Duodenal mucosa (tissue), 2 donors: ENCODE results near the gene TRMT1.

ENCODE experiments used
- H3K27ac ChIP-seq: one replicate; pipeline ENCODE4 v1.7.0; 2013; ENCODE audit warnings: low read depth, low read length
- H3K27me3 ChIP-seq, 2 donors: one replicate each; pipeline ENCODE4 v1.7.0; 2013; ENCODE audit warnings: low read length in 2 of 2, control low read depth in 1 of 2; ENCODE audit not compliant: insufficient read depth in 2 of 2, control insufficient read depth in 1 of 2
- H3K36me3 ChIP-seq, 2 donors: one replicate each; pipeline ENCODE4 v1.7.0; 2013; ENCODE audit warnings: low read length in 2 of 2, control low read depth in 1 of 2; ENCODE audit not compliant: insufficient read depth in 2 of 2, control insufficient read depth in 1 of 2
- H3K4me1 ChIP-seq, 2 donors: one replicate each; pipeline ENCODE4 v1.7.0; 2013; ENCODE audit warnings: low read length in 2 of 2, control low read depth in 1 of 2; ENCODE audit not compliant: insufficient read depth in 2 of 2, control insufficient read depth in 1 of 2
- H3K4me3 ChIP-seq, 2 donors: one replicate each; pipeline ENCODE4 v1.7.0; 2013; ENCODE audit warnings: low read length in 2 of 2, low read depth in 1 of 2
- H3K9ac ChIP-seq, 2 donors: one replicate each; pipeline ENCODE4 v1.7.0; 2013; ENCODE audit warnings: low read length in 2 of 2, low read depth in 1 of 2
- H3K9me3 ChIP-seq, 2 donors: one replicate each; pipeline ENCODE4 v1.7.0; 2013; ENCODE audit warnings: low read length in 2 of 2, control low read depth in 1 of 2; ENCODE audit not compliant: control insufficient read depth in 1 of 2

The TRMT1 gene

GRCh38 chr19:13097033-13097462 lies 19.5 kb downstream of the TRMT1 start:
- Histone ChIP-seq H3K9me3 (no peaks in the 10 kb centered on the region), H3K27me3 (peaks cover 0 to 4% of the 10 kb centered on the region in 2 donors), H3K4me3 (no peak overlapping the region), H3K9ac (no peak overlapping the region), H3K4me1 (peaks cover 28 to 41% of the 10 kb centered on the region in 2 donors), H3K27ac (no peak overlapping the region), H3K36me3 (no peaks in the 10 kb centered on the region)

- no peaks in the 10 kb centered on the region for H3K9me3 ChIP-seq
- H3K4me1 ChIP-seq, result peaks cover 25 to 33% of the 10 kb centered on the region in 2 donors
- H3K36me3 ChIP-seq, result no peaks in the 10 kb centered on the region
- H3K4me3 ChIP-seq, result peak overlapping the region in 1 of 2 donors; percentile 22
- peaks cover 0 to 4% of the 10 kb centered on the region in 2 donors for H3K27me3 ChIP-seq
- no peak overlapping the region for H3K27ac ChIP-seq
- H3K9ac ChIP-seq, result no peak overlapping the region
These were observed 20.3 kb downstream of the TRMT1 start for GRCh38 chr19:13095934-13096927.

- H3K4me3 ChIP-seq, result no peak overlapping the region
- H3K27me3 ChIP-seq, result peaks cover 0 to 4% of the 10 kb centered on the region in 2 donors
- no peaks in the 10 kb centered on the region for H3K36me3 ChIP-seq
- peaks cover 25 to 32% of the 10 kb centered on the region in 2 donors for H3K4me1 ChIP-seq
- H3K9me3 ChIP-seq, result no peaks in the 10 kb centered on the region
- H3K27ac ChIP-seq, result no peak overlapping the region
- no peak overlapping the region for H3K9ac ChIP-seq
These were observed 21.2 kb downstream of the TRMT1 start for GRCh38 chr19:13095393-13095784.

GRCh38 chr19:13094771-13095392 lies 21.7 kb downstream of the TRMT1 start:
- no peak overlapping the region for H3K27ac ChIP-seq
- no peak overlapping the region for H3K4me3 ChIP-seq
- H3K27me3 ChIP-seq, result peaks cover 0 to 4% of the 10 kb centered on the region in 2 donors
- no peaks in the 10 kb centered on the region for H3K36me3 ChIP-seq
- H3K9me3 ChIP-seq, result no peaks in the 10 kb centered on the region
- H3K4me1 ChIP-seq, result peaks cover 25 to 27% of the 10 kb centered on the region in 2 donors
- H3K9ac ChIP-seq, result no peak overlapping the region

GRCh38 chr19:13094106-13094504 lies 22.4 kb downstream of the TRMT1 start:
- H3K9ac ChIP-seq, result peak overlapping the region in 1 of 2 donors; percentile 17
- no peaks in the 10 kb centered on the region for H3K36me3 ChIP-seq
- no peaks in the 10 kb centered on the region for H3K9me3 ChIP-seq
- no peak overlapping the region for H3K27ac ChIP-seq
- peaks cover 20 to 21% of the 10 kb centered on the region in 2 donors for H3K4me1 ChIP-seq
- H3K4me3 ChIP-seq, result no peak overlapping the region
- H3K27me3 ChIP-seq, result peaks cover 0 to 4% of the 10 kb centered on the region in 2 donors

GRCh38 chr19:13093407-13094105 lies 23.0 kb downstream of the TRMT1 start:
- H3K9ac ChIP-seq, result peak overlapping the region in 1 of 2 donors; percentile 17
- H3K4me1 ChIP-seq, result peaks cover 16 to 17% of the 10 kb centered on the region in 2 donors
- H3K36me3 ChIP-seq, result no peaks in the 10 kb centered on the region
- peaks cover 0 to 4% of the 10 kb centered on the region in 2 donors for H3K27me3 ChIP-seq
- H3K9me3 ChIP-seq, result no peaks in the 10 kb centered on the region
- H3K27ac ChIP-seq, result no peak overlapping the region
- no peak overlapping the region for H3K4me3 ChIP-seq

- peaks cover 16 to 17% of the 10 kb centered on the region in 2 donors for H3K4me1 ChIP-seq
- H3K9ac ChIP-seq, result no peak overlapping the region
- no peak overlapping the region for H3K4me3 ChIP-seq
- H3K36me3 ChIP-seq, result no peaks in the 10 kb centered on the region
- no peak overlapping the region for H3K27ac ChIP-seq
- H3K27me3 ChIP-seq, result peaks cover 0 to 4% of the 10 kb centered on the region in 2 donors
- no peaks in the 10 kb centered on the region for H3K9me3 ChIP-seq
These were observed 23.8 kb downstream of the TRMT1 start for GRCh38 chr19:13092606-13093235.

GRCh38 chr19:13092158-13092543 lies 24.4 kb downstream of the TRMT1 start:
- Histone ChIP-seq H3K9ac (no peak overlapping the region), H3K4me3 (no peak overlapping the region), H3K27ac (no peak overlapping the region), H3K4me1 (peaks cover 16 to 17% of the 10 kb centered on the region in 2 donors), H3K27me3 (peaks cover 0 to 4% of the 10 kb centered on the region in 2 donors), H3K36me3 (peaks cover 0 to 3% of the 10 kb centered on the region in 2 donors), H3K9me3 (no peaks in the 10 kb centered on the region)

GRCh38 chr19:13091400-13092157 lies 25.0 kb downstream of the TRMT1 start:
- no peak overlapping the region for H3K9ac ChIP-seq
- no peaks in the 10 kb centered on the region for H3K9me3 ChIP-seq
- H3K4me3 ChIP-seq, result no peak overlapping the region
- H3K27me3 ChIP-seq, result peaks cover 0 to 4% of the 10 kb centered on the region in 2 donors
- peaks cover 1 to 8% of the 10 kb centered on the region in 2 donors for H3K36me3 ChIP-seq
- peaks cover 16 to 17% of the 10 kb centered on the region in 2 donors for H3K4me1 ChIP-seq
- H3K27ac ChIP-seq, result no peak overlapping the region
